ENCODE data around the gene TP53BP1.
A peak's percentile ranks its signal among the peaks of the same experiment; 100 is the strongest.

The TP53BP1 gene

GRCh38 chr15:43423793-43424192 lies 69.2 kb downstream of the TP53BP1 start:
- no peak for TF ChIP-seq CTCF (IDR thresholded peaks at IDR 0.05; ENCODE audit: insufficient read depth, low read depth, low read length, missing control alignments)
- DNase-seq (ENCODE audit: low read depth) = no peak

GRCh38 chr15:43420876-43421275 lies 72.1 kb downstream of the TP53BP1 start:
- TF ChIP-seq CTCF (IDR thresholded peaks at IDR 0.05; ENCODE audit: insufficient read depth, low read depth, low read length, missing control alignments) = no peak
- DNase-seq (ENCODE audit: low read depth) = no peak
- no peak overlapping the region for H3K4me3 ChIP-seq (ENCODE audit: low read length)

More at GRCh38 chr15:43423793-43424192, 69.2 kb downstream of the TP53BP1 start:
- H3K4me3 ChIP-seq (ENCODE audit: low read length) = no peak overlapping the region

GRCh38 chr15:43420435-43420834 lies 72.5 kb downstream of the TP53BP1 start:
- TF ChIP-seq CTCF (IDR thresholded peaks at IDR 0.05; ENCODE audit: insufficient read depth, low read depth, low read length, missing control alignments) = no peak
- no peak overlapping the region for H3K4me3 ChIP-seq (ENCODE audit: low read length)
- DNase-seq (ENCODE audit: low read depth) = no peak

- no peak for TF ChIP-seq CTCF (IDR thresholded peaks at IDR 0.05; ENCODE audit: insufficient read depth, low read depth, low read length, missing control alignments)
- H3K4me3 ChIP-seq (ENCODE audit: low read length) = no peak overlapping the region
- DNase-seq (ENCODE audit: low read depth) = no peak
These were observed 78.8 kb downstream of the TP53BP1 start for GRCh38 chr15:43414196-43414595.

GRCh38 chr15:43412096-43412495 lies 80.9 kb downstream of the TP53BP1 start:
- DNase-seq (ENCODE audit: low read depth) = peak; percentile 71
- no peak for TF ChIP-seq CTCF (IDR thresholded peaks at IDR 0.05; ENCODE audit: insufficient read depth, low read depth, low read length, missing control alignments)
- no peak overlapping the region for H3K4me3 ChIP-seq (ENCODE audit: low read length)

GRCh38 chr15:43410572-43411214 lies 82.3 kb downstream of the TP53BP1 start:
- no peak overlapping the region for H3K4me3 ChIP-seq (ENCODE audit: low read length)
- no peak for TF ChIP-seq CTCF (IDR thresholded peaks at IDR 0.05; ENCODE audit: insufficient read depth, low read depth, low read length, missing control alignments)
- peak; percentile 60 for DNase-seq (ENCODE audit: low read depth)

GRCh38 chr15:43408789-43409188 lies 84.2 kb downstream of the TP53BP1 start:
- no peak overlapping the region for H3K4me3 ChIP-seq (ENCODE audit: low read length)
- DNase-seq (ENCODE audit: low read depth) = no peak
- no peak for TF ChIP-seq CTCF (IDR thresholded peaks at IDR 0.05; ENCODE audit: insufficient read depth, low read depth, low read length, missing control alignments)
